Epithelial cell of esophagus (primary cell): Measurements from ENCODE around the gene USPL1.

ENCODE experiments used
- DNase-seq: peaks from one replicate; pipeline ENCODE4 v3.0.0; 2010; ENCODE audit warnings: low read depth
- H3K4me3 ChIP-seq: 2 replicates; pipeline ENCODE4 v1.5.1; 2011; ENCODE audit warnings: mild to moderate bottlenecking, low read length, control low read depth
- CTCF ChIP-seq: IDR thresholded peaks from 2 replicates; pipeline ENCODE4 v1.5.1; 2011; ENCODE audit warnings: low read depth, mild to moderate bottlenecking, low read length, control low read depth, inconsistent platforms; ENCODE audit not compliant: insufficient read depth; ENCODE audit errors: missing control alignments

USPL1 gene

DNA sequence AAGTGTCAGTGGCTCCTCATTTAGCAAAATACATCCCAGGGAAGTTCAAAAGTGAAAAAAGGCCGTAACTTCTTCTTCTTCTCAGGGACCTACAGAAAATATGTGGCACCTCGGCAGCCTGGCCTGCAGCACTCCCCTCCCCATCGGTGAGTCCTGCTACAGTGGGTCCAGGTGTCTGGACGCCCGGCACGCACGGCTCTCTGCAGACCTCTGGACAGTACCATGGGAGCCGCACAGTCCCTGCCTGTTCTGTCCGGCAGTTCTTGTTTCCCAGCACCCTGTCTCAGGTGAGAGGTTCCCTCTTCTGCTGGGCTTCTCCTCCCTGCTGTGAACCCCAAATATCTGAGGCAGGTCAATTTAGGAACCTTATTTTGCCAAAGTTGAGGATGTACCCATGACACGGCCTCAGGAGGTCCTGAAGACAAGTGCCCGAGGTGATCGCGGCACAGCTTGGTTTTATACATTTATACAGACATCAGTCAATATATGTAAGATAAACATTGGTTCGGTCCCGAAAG, 80.8 kb downstream of the USPL1 start:
- no peak overlapping the region for H3K4me3 ChIP-seq
- no peak for TF ChIP-seq CTCF
- no peak for DNase-seq

- TF ChIP-seq CTCF, result no peak
Observed at GRCh38 chr13:30700364-30700763, 82.6 kb downstream of the USPL1 start.

GRCh38 chr13:30702006-30702405, 84.3 kb downstream of the USPL1 start:
- H3K4me3 ChIP-seq, result no peak overlapping the region
- no peak for TF ChIP-seq CTCF
- no peak for DNase-seq

More at GRCh38 chr13:30700364-30700763, 82.6 kb downstream of the USPL1 start:
- H3K4me3 ChIP-seq, result no peak overlapping the region
- DNase-seq, result no peak

DNA sequence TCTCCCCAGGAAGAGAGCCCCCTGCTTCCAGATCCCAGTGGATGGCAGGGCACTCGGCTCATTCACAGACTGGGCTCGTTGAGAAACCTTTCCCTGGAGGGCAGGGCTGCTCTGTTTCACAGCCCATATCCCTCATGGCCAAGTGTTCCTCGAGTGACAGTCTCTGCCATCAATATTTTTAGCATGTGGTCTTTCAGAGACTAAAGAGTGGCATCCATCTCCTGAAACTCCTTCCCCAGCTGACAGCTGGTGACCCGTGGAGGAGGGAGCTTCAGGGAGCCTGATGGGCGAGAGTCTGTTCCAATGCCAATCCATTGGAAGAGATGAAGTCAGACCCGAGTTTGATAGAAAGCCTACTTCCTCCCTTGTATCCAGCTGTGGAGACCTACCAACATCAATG, 86.9 kb downstream of the USPL1 start:
- no peak for TF ChIP-seq CTCF
- no peak for DNase-seq
- no peak overlapping the region for H3K4me3 ChIP-seq

DNA sequence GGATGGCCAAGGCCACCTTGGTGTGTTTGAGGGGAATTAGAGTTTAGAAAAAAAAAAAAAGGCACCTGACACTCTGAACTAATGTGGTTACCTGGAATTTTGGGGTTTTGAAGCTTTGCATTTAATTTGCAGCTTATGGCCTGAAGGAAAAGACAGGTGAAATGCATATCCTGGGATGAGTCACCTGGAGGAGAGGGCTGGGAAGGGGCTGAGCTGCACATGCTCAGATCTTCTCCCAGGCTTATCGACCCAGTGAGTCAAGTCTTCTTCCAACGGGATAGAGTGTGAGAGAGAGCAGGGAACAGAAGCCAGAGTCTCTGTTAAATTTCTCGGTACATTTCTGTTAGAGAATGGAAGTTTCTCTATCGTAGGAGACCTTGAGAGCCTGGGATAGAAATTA, 88.0 kb downstream of the USPL1 start:
- DNase-seq, result peak; percentile 84
- no peak for TF ChIP-seq CTCF
- H3K4me3 ChIP-seq, result no peak overlapping the region

DNA sequence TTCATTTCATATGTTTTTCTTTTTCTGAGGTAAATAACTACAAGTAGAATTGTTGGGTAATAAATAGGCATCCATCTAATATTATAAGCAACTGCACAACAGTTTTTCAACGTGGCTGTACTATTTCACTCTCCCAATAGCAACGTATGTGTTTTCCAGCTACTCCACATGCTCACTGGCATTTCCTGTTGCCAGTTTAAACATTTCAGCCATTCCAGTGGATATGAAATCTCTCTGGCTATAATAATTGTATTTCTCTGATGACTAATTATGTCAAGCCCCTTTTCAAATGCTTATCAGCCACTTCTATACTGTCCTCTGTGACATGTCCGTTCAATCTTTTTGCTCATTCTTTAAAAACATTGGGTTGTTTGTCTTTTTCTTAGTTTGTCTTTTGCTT, 90.8 kb downstream of the USPL1 start:
- DNase-seq, result peak; percentile 39
- no peak overlapping the region for H3K4me3 ChIP-seq
- no peak for TF ChIP-seq CTCF
